ENCODE measurements around the gene DVL1. TPM values are rescaled to one million over a fixed set of nuclear protein-coding genes. Genes with fewer than 3 reads are reported as not detected.

DVL1 gene
- total and polyA plus RNA-seq, 9 of the 15 experiments (the other 6 are each of a cell fraction or from before 2014, with no cell fraction given), result 0.62 to 135 (median 24.3) TPM

DNA sequence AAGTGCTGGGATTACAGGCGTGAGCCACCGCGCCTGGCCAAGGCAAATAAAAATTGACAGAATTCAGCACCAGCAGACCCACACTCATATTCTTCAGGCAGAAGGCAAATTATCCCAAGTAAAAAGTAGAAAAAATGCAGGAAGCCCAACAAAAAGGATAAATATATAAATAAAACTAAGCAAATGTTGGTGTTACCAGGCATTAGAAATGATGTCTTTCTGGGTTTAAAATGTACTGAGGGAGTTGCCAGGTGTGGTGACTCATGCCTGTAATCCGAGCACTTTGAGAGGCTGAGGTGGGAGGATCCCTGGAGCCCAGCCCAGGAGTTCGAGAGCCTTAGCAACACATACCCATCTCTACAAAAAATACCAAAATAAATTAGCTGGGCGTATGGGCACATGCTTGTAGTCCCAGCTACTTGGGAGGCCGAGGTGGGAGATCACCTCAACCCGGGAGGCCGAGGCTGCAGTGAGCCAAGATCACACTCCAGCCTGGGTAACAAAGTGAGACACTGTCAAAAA lies 31.0 kb downstream of the DVL1 start (continued):
- TF ChIP-seq, protein P1, sequence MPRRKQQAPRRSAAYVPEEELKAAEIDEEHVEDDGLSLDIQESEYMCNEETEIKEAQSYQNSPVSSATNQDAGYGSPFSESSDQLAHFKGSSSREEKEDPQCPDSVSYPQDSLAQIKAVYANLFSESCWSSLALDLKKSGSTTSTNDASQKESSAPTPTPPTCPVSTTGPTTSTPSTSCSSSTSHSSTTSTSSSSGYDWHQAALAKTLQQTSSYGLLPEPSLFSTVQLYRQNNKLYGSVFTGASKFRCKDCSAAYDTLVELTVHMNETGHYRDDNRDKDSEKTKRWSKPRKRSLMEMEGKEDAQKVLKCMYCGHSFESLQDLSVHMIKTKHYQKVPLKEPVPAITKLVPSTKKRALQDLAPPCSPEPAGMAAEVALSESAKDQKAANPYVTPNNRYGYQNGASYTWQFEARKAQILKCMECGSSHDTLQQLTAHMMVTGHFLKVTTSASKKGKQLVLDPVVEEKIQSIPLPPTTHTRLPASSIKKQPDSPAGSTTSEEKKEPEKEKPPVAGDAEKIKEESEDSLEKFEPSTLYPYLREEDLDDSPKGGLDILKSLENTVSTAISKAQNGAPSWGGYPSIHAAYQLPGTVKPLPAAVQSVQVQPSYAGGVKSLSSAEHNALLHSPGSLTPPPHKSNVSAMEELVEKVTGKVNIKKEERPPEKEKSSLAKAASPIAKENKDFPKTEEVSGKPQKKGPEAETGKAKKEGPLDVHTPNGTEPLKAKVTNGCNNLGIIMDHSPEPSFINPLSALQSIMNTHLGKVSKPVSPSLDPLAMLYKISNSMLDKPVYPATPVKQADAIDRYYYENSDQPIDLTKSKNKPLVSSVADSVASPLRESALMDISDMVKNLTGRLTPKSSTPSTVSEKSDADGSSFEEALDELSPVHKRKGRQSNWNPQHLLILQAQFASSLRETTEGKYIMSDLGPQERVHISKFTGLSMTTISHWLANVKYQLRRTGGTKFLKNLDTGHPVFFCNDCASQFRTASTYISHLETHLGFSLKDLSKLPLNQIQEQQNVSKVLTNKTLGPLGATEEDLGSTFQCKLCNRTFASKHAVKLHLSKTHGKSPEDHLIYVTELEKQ (CRISPR knock-in tag; IDR thresholded peaks at IDR 0.05), result no peak
- no peak for TF ChIP-seq TCF3 (CRISPR knock-in tag; IDR thresholded peaks at IDR 0.05)
- TF ChIP-seq ZBTB7A (IDR thresholded peaks at IDR 0.05; ENCODE audit: borderline replicate concordance, control insufficient read depth, low read depth, low read length), result no peak
- no peak for TF ChIP-seq ZNF75A (CRISPR knock-in tag; IDR thresholded peaks at IDR 0.05)
- no peak for TF ChIP-seq SNIP1 (IDR thresholded peaks at IDR 0.05; ENCODE audit: low read depth)
- peak; percentile 85 for TF ChIP-seq DPF2 (IDR thresholded peaks at IDR 0.05)
- no peak for TF ChIP-seq ZKSCAN8 (CRISPR knock-in tag; IDR thresholded peaks at IDR 0.05)
- 0 out of 2 replicates have a peak, but pooled peaks have one; percentile 31 for TF ChIP-seq LCOR (CRISPR knock-in tag; IDR thresholded peaks at IDR 0.05)
- TF ChIP-seq HMGN3 (IDR thresholded peaks at IDR 0.05; ENCODE audit: borderline replicate concordance, extremely low read depth, insufficient read length, low read depth, low read length), result no peak
- TF ChIP-seq CBFA2T2 (conservative IDR thresholded peaks at IDR 0.05), result no peak
- TF ChIP-seq, protein P2, sequence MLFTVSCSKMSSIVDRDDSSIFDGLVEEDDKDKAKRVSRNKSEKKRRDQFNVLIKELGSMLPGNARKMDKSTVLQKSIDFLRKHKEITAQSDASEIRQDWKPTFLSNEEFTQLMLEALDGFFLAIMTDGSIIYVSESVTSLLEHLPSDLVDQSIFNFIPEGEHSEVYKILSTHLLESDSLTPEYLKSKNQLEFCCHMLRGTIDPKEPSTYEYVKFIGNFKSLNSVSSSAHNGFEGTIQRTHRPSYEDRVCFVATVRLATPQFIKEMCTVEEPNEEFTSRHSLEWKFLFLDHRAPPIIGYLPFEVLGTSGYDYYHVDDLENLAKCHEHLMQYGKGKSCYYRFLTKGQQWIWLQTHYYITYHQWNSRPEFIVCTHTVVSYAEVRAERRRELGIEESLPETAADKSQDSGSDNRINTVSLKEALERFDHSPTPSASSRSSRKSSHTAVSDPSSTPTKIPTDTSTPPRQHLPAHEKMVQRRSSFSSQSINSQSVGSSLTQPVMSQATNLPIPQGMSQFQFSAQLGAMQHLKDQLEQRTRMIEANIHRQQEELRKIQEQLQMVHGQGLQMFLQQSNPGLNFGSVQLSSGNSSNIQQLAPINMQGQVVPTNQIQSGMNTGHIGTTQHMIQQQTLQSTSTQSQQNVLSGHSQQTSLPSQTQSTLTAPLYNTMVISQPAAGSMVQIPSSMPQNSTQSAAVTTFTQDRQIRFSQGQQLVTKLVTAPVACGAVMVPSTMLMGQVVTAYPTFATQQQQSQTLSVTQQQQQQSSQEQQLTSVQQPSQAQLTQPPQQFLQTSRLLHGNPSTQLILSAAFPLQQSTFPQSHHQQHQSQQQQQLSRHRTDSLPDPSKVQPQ (CRISPR knock-in tag; IDR thresholded peaks at IDR 0.05; ENCODE audit: borderline replicate concordance), result no peak
- no peak for TF ChIP-seq PHF21A (IDR thresholded peaks at IDR 0.05; ENCODE audit: borderline replicate concordance, low read depth)
- TF ChIP-seq FOXA1 (IDR thresholded peaks at IDR 0.05; ENCODE audit: borderline replicate concordance), result no peak
- TF ChIP-seq BRD9 (IDR thresholded peaks at IDR 0.05; ENCODE audit: low read depth, partially characterized antibody), result no peak
- no peak for TF ChIP-seq MTF1 (CRISPR knock-in tag; IDR thresholded peaks at IDR 0.05; ENCODE audit: borderline replicate concordance)
- no peak for TF ChIP-seq PHB (CRISPR knock-in tag; IDR thresholded peaks at IDR 0.05)
- TF ChIP-seq ZNF3 (CRISPR knock-in tag; IDR thresholded peaks at IDR 0.05), result no peak
- no peak for TF ChIP-seq ZNF586 (CRISPR knock-in tag; conservative IDR thresholded peaks at IDR 0.05)
- peak; percentile 34; the same call in 1 of the 2 replicates for TF ChIP-seq POLR2AphosphoS5 (IDR thresholded peaks at IDR 0.05; ENCODE audit: control insufficient read depth, insufficient read depth, low read depth, low read length)
- peak; percentile 5; the same call in 1 of the 2 replicates for TF ChIP-seq ZFX (CRISPR knock-in tag; IDR thresholded peaks at IDR 0.05)
- no peak for TF ChIP-seq ZNF644 (tag; IDR thresholded peaks at IDR 0.05; ENCODE audit: low read depth)
- TF ChIP-seq ZNF507 (tag; conservative IDR thresholded peaks at IDR 0.05), result no peak
- TF ChIP-seq BMI1 (IDR thresholded peaks at IDR 0.05; ENCODE audit: low read length), result no peak
